A549 (cell line): ENCODE results near the gene POP4. TPM values are rescaled to one million over a fixed set of nuclear protein-coding genes. Genes with fewer than 3 reads are reported as not detected.

Source experiments
- ATAC-seq, 2 experiments: fragments of 200-7000 bp in 1 of 2; fragments of >200 bp in 1 of 2; cut with Nextera tagmentation in 1 of 2; cut with Tn5 transposase in 1 of 2; 3 replicates each; pipeline versions ENCODE4 v1.8.0 to v1.9.1; 2018 to 2020; ENCODE audit warnings: mild to moderate bottlenecking in 1 of 2, moderate library complexity in 1 of 2
- CTCF ChIA-PET: fragments of 300-600 bp; sonication (Branson Sonifier 250); formaldehyde crosslinking; extraction: SDS; loops from one replicate; lab custom pipeline; 2021; ENCODE audit warnings: antibody characterized with exemption, inconsistent platforms; lab: Yijun Ruan, JAX
- POLR2A ChIA-PET: fragments of 350-600 bp; formaldehyde crosslinking; extraction: SDS; loops from one replicate; lab custom pipeline; 2021; ENCODE audit warnings: antibody characterized with exemption, inconsistent platforms; lab: Yijun Ruan, JAX
- DNase-seq, 2 experiments: peaks; one replicate each; pipeline versions ENCODE4 v3.0.0 to v3.0.0-alpha.2; 2011 to 2016; ENCODE audit warnings: low read depth in 1 of 2, low spot score in 1 of 2
- FAIRE-seq: peaks from 2 replicates; lab custom pipeline; 2011; peaks lifted over from hg19 to GRCh38; lab: Jason Lieb, UNC
- H3K27ac ChIP-seq, 2 experiments: fragments of >200 bp; sonication (Bioruptor Twin); formaldehyde crosslinking; 3 replicates each; pipeline ENCODE4 v1.5.1; 2016 to 2017
- H3K4me1 ChIP-seq: fragments of >200 bp; sonication (Bioruptor Twin); formaldehyde crosslinking; 3 replicates; pipeline ENCODE4 v1.6.1; 2016
- H3K4me2 ChIP-seq: fragments of >200 bp; sonication (Bioruptor Twin); formaldehyde crosslinking; 3 replicates; pipeline ENCODE4 v1.6.1; 2016
- H3K4me3 ChIP-seq: fragments of >200 bp; sonication (Bioruptor Twin); formaldehyde crosslinking; 3 replicates; pipeline ENCODE4 v1.5.1; 2016
- H3K9me3 ChIP-seq: fragments of >200 bp; sonication (Bioruptor Twin); formaldehyde crosslinking; 3 replicates; pipeline ENCODE4 v1.6.1; 2016
- BCL3 ChIP-seq: fragments of >200 bp; sonication (Bioruptor Twin); formaldehyde crosslinking; IDR thresholded peaks from 3 replicates; pipeline ENCODE4 v1.6.1; 2016
- CEBPB ChIP-seq, 2 experiments: fragments of >200 bp in 1 of 2; sonication (Bioruptor Twin) in 1 of 2; formaldehyde crosslinking in 1 of 2; IDR thresholded peaks; 2 replicates each; pipeline ENCODE4 v1.6.1; 2012 to 2016
- CHD4 ChIP-seq: fragments of 200-600 bp; sonication (generic); IDR thresholded peaks from 2 replicates; pipeline ENCODE4 v1.6.1; 2016; ENCODE audit warnings: antibody characterized with exemption, mild to moderate bottlenecking, borderline replicate concordance
- FOSB ChIP-seq: fragments of 250-450 bp; sonication (Bioruptor Pico); IDR thresholded peaks from 2 replicates; pipeline ENCODE4 v1.5.0; 2020; ENCODE audit warnings: mild to moderate bottlenecking, moderate library complexity
- FOXS1 ChIP-seq: fragments of 250-450 bp; sonication (Bioruptor Pico); IDR thresholded peaks from 2 replicates; pipeline ENCODE4 v1.5.0; 2020; ENCODE audit warnings: mild to moderate bottlenecking, moderate library complexity
- GATA3 ChIP-seq: IDR thresholded peaks from 2 replicates; pipeline ENCODE4 v1.6.1; 2012; ENCODE audit warnings: borderline replicate concordance
- HOXB13 ChIP-seq: fragments of 250-450 bp; sonication (Bioruptor Pico); IDR thresholded peaks from 2 replicates; pipeline ENCODE4 v1.5.0; 2020; ENCODE audit warnings: low read depth, mild to moderate bottlenecking, moderate library complexity
- HOXB5 ChIP-seq: fragments of 250-450 bp; sonication (Bioruptor Pico); IDR thresholded peaks from 2 replicates; pipeline ENCODE4 v1.5.0; 2020; ENCODE audit warnings: mild to moderate bottlenecking, moderate library complexity
- KDM1A ChIP-seq: fragments of 200-600 bp; sonication (generic); IDR thresholded peaks from 2 replicates; pipeline ENCODE4 v1.6.1; 2016; ENCODE audit warnings: low read depth, mild to moderate bottlenecking
- KDM5A ChIP-seq: fragments of 200-600 bp; sonication (generic); IDR thresholded peaks from 2 replicates; pipeline ENCODE4 v1.6.1; 2016; ENCODE audit warnings: antibody characterized with exemption, mild to moderate bottlenecking
- MAX ChIP-seq: IDR thresholded peaks from 2 replicates; pipeline ENCODE4 v1.6.1; 2012
- NFE2L2 ChIP-seq: fragments of 150-350 bp; conservative IDR thresholded peaks from 2 replicates; pipeline ENCODE4 v1.6.1; 2014; ENCODE audit warnings: low read length
- NR3C1 ChIP-seq: fragments of >200 bp; sonication (Bioruptor Twin); formaldehyde crosslinking; IDR thresholded peaks from 3 replicates; pipeline ENCODE4 v1.6.1; 2017
- PHF8 ChIP-seq: fragments of 200-600 bp; sonication (generic); IDR thresholded peaks from 2 replicates; pipeline ENCODE4 v1.6.1; 2016; ENCODE audit warnings: low read depth, mild to moderate bottlenecking, antibody characterized with exemption, moderate library complexity, borderline replicate concordance
- RAD21 ChIP-seq, 2 experiments: fragments of >200 bp in 1 of 2; sonication (Bioruptor Twin) in 1 of 2; formaldehyde crosslinking in 1 of 2; IDR thresholded peaks in 1 of 2; conservative IDR thresholded peaks in 1 of 2; 2 replicates in 1 of 2; 3 replicates in 1 of 2; pipeline ENCODE4 v1.6.1; 2012 to 2018; ENCODE audit warnings: inconsistent platforms in 1 of 2
- REST ChIP-seq: fragments of 200-600 bp; sonication (generic); IDR thresholded peaks from 2 replicates; pipeline ENCODE4 v1.6.1; 2016; ENCODE audit warnings: antibody characterized with exemption, mild to moderate bottlenecking, moderate library complexity
- USF2 ChIP-seq: fragments of 450-650 bp; IDR thresholded peaks from 2 replicates; pipeline ENCODE4 v1.6.1; 2014; ENCODE audit warnings: antibody characterized with exemption
- ZC3H11A ChIP-seq: fragments of 450-650 bp; IDR thresholded peaks from 2 replicates; pipeline ENCODE4 v1.6.1; 2014; ENCODE audit warnings: antibody characterized with exemption, mild to moderate bottlenecking
- ZFP36 ChIP-seq: fragments of 450-650 bp; IDR thresholded peaks from 2 replicates; pipeline ENCODE4 v1.6.1; 2014; ENCODE audit warnings: borderline replicate concordance; ENCODE audit not compliant: partially characterized antibody
- WGBS: methylation state at CpG from one replicate; pipeline ENCODE4 v1.1.6; 2017; ENCODE audit errors: missing lambda C conversion rate; 5-methylcytosine and 5-hydroxymethylcytosine counted together
- polyA plus RNA-seq, 4 experiments: library from polyadenylated mRNA; depleted of rRNA in 3 of 4; stranded (reverse); fragments of >200 nt; fragmentation: RNase III in 1 of 4; extraction: RNeasy Plus Mini Kit Qiagen cat#74134 plus additional on column Dnase treatment in 1 of 4; gene quantifications; 2 replicates in 3 of 4; 3 replicates in 1 of 4; pipeline ENCODE4 v1.2.3, GENCODE V29; 2011 to 2017

POP4 gene
- polyA plus RNA-seq, 2 of the 4 experiments (the other 2 are of a cell fraction) = 202 to 208 TPM

GRCh38 chr19:29636553-29637360 is 30.7 kb downstream of the POP4 start:
- no peak for DNase-seq
- ChIA-PET POLR2A (no interaction called here), CTCF (interaction anchor here (0.9 to 2.1 kb wide), 3 partner anchors 9 to 27 kb away, joined by 4 to 6 read pairs (median 4); no protein-coding TSS in a partner anchor)
- no peak overlapping the region for H3K27ac ChIP-seq
- no peak overlapping the region for H3K4me3 ChIP-seq
- no peak overlapping the region for H3K4me2 ChIP-seq
- no peaks in the 10 kb centered on the region for H3K9me3 ChIP-seq
- no peaks in the 10 kb centered on the region for H3K4me1 ChIP-seq
- no peak for FAIRE-seq
- ATAC-seq = 0 out of 6 replicates have a peak, but pooled peaks of 1 of the 2 experiments have one; percentile 20
- WGBS = 61% methylated on average over 12 of the region's 12 CpGs
- no peak for TF ChIP-seq MAX
- TF ChIP-seq NR3C1 = no peak
- TF ChIP-seq NFE2L2 = no peak
- TF ChIP-seq CHD4 = no peak
- TF ChIP-seq, all 56 proteins: peak for 0

GRCh38 chr19:29639086-29639485 is 33.0 kb downstream of the POP4 start:
- no peak for ATAC-seq
- H3K4me3 ChIP-seq = no peak overlapping the region

GRCh38 chr19:29640231-29640630 is 34.1 kb downstream of the POP4 start:
- Histone ChIP-seq H3K9me3 (no peaks in the 10 kb centered on the region), H3K4me3 (no peak overlapping the region), H3K27ac (no peak overlapping the region), H3K4me1 (no peaks in the 10 kb centered on the region), H3K4me2 (no peak overlapping the region)
- DNase-seq (no peak), ATAC-seq (no peak), FAIRE-seq (no peak)
- POLR2A ChIA-PET = no interaction called here
- TF ChIP-seq CEBPB (IDR thresholded peaks at IDR 0.05) (no peak), ZFP36 (no peak), PHF8 (no peak), USF2 (no peak), FOSB (no peak), BCL3 (no peak), ZC3H11A (no peak), GATA3 (no peak), KDM1A (no peak)
- WGBS = 61% methylated on average over 12 of the region's 12 CpGs
- CTCF ChIA-PET = interaction anchor here (1.5 to 1.7 kb wide), 3 partner anchors 9 to 76 kb away, joined by 5 to 8 read pairs (median 7); no protein-coding TSS in a partner anchor

More at GRCh38 chr19:29639086-29639485, 33.0 kb downstream of the POP4 start:
- Histone ChIP-seq H3K4me1 (no peaks in the 10 kb centered on the region), H3K27ac (no peak overlapping the region), H3K9me3 (no peaks in the 10 kb centered on the region), H3K4me2 (no peak overlapping the region)
- POLR2A ChIA-PET = no interaction called here
- FAIRE-seq = no peak
- CTCF ChIA-PET = interaction anchor here (0.6 to 2.0 kb wide), 3 partner anchors 15 to 77 kb away, joined by 3 to 12 read pairs (median 4); no protein-coding TSS in a partner anchor
- 61% methylated on average over 8 of the region's 8 CpGs for WGBS
- no peak for TF ChIP-seq FOXS1 (CRISPR knock-in tag)
- TF ChIP-seq HOXB13 (CRISPR knock-in tag) = no peak
- TF ChIP-seq RAD21 (conservative IDR thresholded peaks at IDR 0.05 in 1 of 2, IDR thresholded peaks at IDR 0.05 in 1 of 2) = no peak
- TF ChIP-seq FOSB = no peak
- TF ChIP-seq KDM5A = no peak
- TF ChIP-seq HOXB5 (CRISPR knock-in tag) = no peak
- no peak for TF ChIP-seq REST
- TF ChIP-seq ZFP36 = no peak
- no peak for DNase-seq
